Neural cell (in vitro differentiated cells): ENCODE data around the gene EXOC4.

Source experiments
- EP300 ChIP-seq: fragments of 450-650 bp; conservative IDR thresholded peaks from 2 replicates; pipeline ENCODE4 v1.6.1; 2014; ENCODE audit warnings: antibody characterized with exemption, mild to moderate bottlenecking, moderate library complexity; ENCODE audit not compliant: poor library complexity, severe bottlenecking
- EZH2 ChIP-seq: fragments of 200-600, 300-800 bp; shearing (Covaris generic), sonication (generic); IDR thresholded peaks from 2 replicates; pipeline ENCODE4 v1.6.1; 2014; ENCODE audit warnings: antibody characterized with exemption, low read length, borderline replicate concordance, mild to moderate bottlenecking; ENCODE audit not compliant: insufficient read depth, poor library complexity, severe bottlenecking
- POLR2AphosphoS5 ChIP-seq: IDR thresholded peaks from 2 replicates; pipeline ENCODE4 v1.6.1; 2012
- REST ChIP-seq: IDR thresholded peaks from 2 replicates; pipeline ENCODE4 v1.6.1; 2012; ENCODE audit warnings: borderline replicate concordance
- TAF1 ChIP-seq: IDR thresholded peaks from 2 replicates; pipeline ENCODE4 v1.6.1; 2012; ENCODE audit warnings: low read depth
- TF ChIP-seq, protein P1 (sequence below): fragments of 450-650 bp; IDR thresholded peaks from 2 replicates; pipeline ENCODE4 v1.5.1; 2014; ENCODE audit warnings: antibody characterized with exemption, mild to moderate bottlenecking, moderate library complexity; ENCODE audit not compliant: poor library complexity, severe bottlenecking

DNA sequence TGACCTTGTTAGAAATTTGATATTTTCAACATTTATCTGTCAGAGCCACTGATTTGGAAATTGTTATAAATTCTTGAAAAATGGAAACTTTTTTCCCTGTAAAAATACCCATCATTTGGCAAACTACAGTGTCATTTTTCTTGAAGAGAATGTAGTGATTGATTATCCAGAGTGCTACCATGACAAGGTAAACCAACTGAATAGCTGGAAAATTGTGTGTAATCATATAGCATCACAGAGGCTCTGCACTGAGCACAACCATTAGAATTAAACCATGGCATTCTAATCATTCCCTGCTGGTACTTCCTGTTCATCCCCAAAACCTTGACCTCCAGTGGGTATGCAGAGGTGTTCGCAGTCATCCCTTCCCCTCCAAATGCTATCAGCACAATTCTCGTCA, 633.9 kb downstream of the EXOC4 start:
- TF ChIP-seq, protein P1, sequence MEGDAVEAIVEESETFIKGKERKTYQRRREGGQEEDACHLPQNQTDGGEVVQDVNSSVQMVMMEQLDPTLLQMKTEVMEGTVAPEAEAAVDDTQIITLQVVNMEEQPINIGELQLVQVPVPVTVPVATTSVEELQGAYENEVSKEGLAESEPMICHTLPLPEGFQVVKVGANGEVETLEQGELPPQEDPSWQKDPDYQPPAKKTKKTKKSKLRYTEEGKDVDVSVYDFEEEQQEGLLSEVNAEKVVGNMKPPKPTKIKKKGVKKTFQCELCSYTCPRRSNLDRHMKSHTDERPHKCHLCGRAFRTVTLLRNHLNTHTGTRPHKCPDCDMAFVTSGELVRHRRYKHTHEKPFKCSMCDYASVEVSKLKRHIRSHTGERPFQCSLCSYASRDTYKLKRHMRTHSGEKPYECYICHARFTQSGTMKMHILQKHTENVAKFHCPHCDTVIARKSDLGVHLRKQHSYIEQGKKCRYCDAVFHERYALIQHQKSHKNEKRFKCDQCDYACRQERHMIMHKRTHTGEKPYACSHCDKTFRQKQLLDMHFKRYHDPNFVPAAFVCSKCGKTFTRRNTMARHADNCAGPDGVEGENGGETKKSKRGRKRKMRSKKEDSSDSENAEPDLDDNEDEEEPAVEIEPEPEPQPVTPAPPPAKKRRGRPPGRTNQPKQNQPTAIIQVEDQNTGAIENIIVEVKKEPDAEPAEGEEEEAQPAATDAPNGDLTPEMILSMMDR: no peak
- TF ChIP-seq EP300 (peak; percentile 83), POLR2AphosphoS5 (peak; percentile 65), REST (peak; percentile 55), TAF1 (no peak), EZH2 (no peak)
